Esophagus squamous epithelium (tissue), 5 donors: ENCODE measurements around the gene BRD7. TPM values are rescaled to one million over a fixed set of nuclear protein-coding genes. Genes with fewer than 3 reads are reported as not detected.

Experiments used
- DNase-seq: peaks from one replicate; lab custom pipeline; 2025; lab: John Stamatoyannopoulos, UW
- H3K27ac ChIP-seq, 4 donors: fragments of 200-600 bp; sonication (generic); one replicate each; pipeline ENCODE4 v1.5.1; 2016 to 2019; ENCODE audit warnings: mild to moderate bottlenecking in 1 of 4
- H3K27me3 ChIP-seq, 4 donors: fragments of 200-600 bp; sonication (generic); 1 replicate in 3 of 4; 2 replicates in 1 of 4; pipeline versions ENCODE4 v1.5.1 to v1.6.0; 2017 to 2021; ENCODE audit warnings: antibody characterized with exemption in 1 of 4
- H3K36me3 ChIP-seq, 3 donors: fragments of 200-600 bp; sonication (generic); one replicate each; pipeline ENCODE4 v1.5.1; 2016 to 2019
- H3K4me1 ChIP-seq, 3 donors: fragments of 200-600 bp; sonication (generic); one replicate each; pipeline ENCODE4 v1.5.1; 2017 to 2019
- H3K4me3 ChIP-seq, 4 donors: fragments of 200-600 bp; sonication (generic); 1 replicate in 3 of 4; 2 replicates in 1 of 4; pipeline ENCODE4 v1.5.1; 2016 to 2019; ENCODE audit warnings: mild to moderate bottlenecking in 2 of 4, moderate library complexity in 1 of 4
- H3K9me3 ChIP-seq, 3 donors: fragments of 200-600 bp; sonication (generic); one replicate each; pipeline ENCODE4 v1.5.1; 2016 to 2019
- POLR2A ChIP-seq, 4 donors: fragments of 450-650 bp; IDR thresholded peaks; one replicate each; pipeline ENCODE4 v1.6.1; 2017; ENCODE audit warnings: antibody characterized with exemption in 4 of 4, mild to moderate bottlenecking in 4 of 4, moderate library complexity in 3 of 4
- WGBS, 2 donors: methylation state at CpG; one replicate each; pipeline ENCODE4 v1.1.5; 2018; 5-methylcytosine and 5-hydroxymethylcytosine counted together
- intact Hi-C: fragments of 100-400 bp; cut with DNase I; formaldehyde crosslinking; loops from one replicate; pipeline ENCODE4 v1.15.0; 2022
- total RNA-seq, 4 donors: library from RNA; depleted of rRNA; stranded (reverse); fragments of >200 nt; gene quantifications; one replicate each; pipeline ENCODE4 v1.1.0, GENCODE V29; 2016
- TF ChIP-seq, protein P1 (sequence below), 6 experiments: fragments of 450-650 bp in 4 of 6; fragments of 200-600 bp in 2 of 6; sonication (generic) in 2 of 6; IDR thresholded peaks; one replicate each; pipeline ENCODE4 v1.5.1; 2016 to 2019; ENCODE audit warnings: antibody characterized with exemption in 6 of 6, mild to moderate bottlenecking in 4 of 6, moderate library complexity in 4 of 6
- donor health status: DM: yes; HTN: yes; CAD: no.

Gene BRD7
- total RNA-seq, 4 donors from 2014 or later, result 42.0 to 81.9 (median 51.4) TPM

DNA sequence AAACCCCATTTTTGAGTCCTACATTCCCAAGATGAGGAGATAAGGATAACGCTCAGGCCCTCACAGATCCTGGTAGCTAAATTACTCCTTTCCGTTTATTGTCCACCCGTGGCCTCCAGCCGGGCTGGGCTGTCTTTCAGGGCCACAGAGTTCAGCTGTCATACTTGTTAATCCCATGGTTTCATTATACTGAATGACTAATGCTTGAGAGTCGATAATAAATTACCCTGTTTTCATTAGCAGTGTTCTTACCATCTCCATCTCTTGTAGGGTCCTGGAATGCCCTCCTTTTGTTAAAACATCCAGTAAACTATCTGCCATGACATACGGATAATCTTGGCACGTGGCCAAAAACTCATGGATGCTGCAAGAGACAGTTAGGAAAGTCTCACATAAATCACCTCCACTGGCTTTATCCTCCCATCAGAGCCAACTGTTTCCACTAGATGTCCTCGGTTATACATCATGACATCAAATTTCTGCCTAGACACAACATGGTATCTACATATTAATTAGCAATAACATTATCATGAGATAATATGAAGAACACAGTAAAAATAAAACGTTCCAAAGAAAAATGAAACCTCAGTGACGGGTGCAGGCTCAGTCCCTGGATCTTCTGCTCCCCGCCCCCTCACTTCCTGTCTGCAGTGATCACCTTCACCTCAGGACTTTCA, 45.3 kb downstream of the BRD7 start:
- Histone ChIP-seq H3K4me3 (no peak overlapping the region), H3K4me1 (peaks cover 0 to 17% (median 5%) of the 10 kb centered on the region in 3 donors), H3K27ac (peak overlapping the region in 3 of 4 donors; percentile 35 to 51 (median 38)), H3K9me3 (no peaks in the 10 kb centered on the region), H3K27me3 (no peaks in the 10 kb centered on the region), H3K36me3 (peaks cover 3 to 97% (median 28%) of the 10 kb centered on the region in 3 donors)
- WGBS, 2 donors, result 45 to 55% methylated on average over 11 of the region's 11 CpGs
- DNase-seq, result no peak
- TF ChIP-seq, protein P1, sequence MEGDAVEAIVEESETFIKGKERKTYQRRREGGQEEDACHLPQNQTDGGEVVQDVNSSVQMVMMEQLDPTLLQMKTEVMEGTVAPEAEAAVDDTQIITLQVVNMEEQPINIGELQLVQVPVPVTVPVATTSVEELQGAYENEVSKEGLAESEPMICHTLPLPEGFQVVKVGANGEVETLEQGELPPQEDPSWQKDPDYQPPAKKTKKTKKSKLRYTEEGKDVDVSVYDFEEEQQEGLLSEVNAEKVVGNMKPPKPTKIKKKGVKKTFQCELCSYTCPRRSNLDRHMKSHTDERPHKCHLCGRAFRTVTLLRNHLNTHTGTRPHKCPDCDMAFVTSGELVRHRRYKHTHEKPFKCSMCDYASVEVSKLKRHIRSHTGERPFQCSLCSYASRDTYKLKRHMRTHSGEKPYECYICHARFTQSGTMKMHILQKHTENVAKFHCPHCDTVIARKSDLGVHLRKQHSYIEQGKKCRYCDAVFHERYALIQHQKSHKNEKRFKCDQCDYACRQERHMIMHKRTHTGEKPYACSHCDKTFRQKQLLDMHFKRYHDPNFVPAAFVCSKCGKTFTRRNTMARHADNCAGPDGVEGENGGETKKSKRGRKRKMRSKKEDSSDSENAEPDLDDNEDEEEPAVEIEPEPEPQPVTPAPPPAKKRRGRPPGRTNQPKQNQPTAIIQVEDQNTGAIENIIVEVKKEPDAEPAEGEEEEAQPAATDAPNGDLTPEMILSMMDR (IDR thresholded peaks at IDR 0.05), result peak in 2 of 6 experiments; percentile 8 to 36
- TF ChIP-seq POLR2A (IDR thresholded peaks at IDR 0.05), result no peak
- intact Hi-C loops, result no loop called here

DNA sequence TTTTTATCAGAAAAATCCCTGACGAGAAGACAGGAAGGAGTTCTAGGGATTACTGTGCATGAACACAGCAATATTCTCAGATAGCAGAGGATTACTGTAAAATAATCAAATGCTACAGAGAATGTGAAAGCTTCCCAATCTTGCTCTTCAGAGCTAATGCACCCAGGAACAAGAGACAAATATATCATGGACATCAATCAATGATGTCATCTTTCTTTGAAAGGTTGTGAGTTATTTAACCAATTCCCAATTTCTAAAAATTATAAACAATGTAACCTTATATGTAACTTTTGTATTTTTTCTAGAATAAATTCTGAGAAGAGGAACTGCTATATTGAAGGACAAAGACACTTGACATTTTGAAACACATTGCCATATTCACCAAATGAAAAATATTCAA, 46.5 kb downstream of the BRD7 start:
- intact Hi-C loops, result no loop called here
- no peaks in the 10 kb centered on the region for H3K27me3 ChIP-seq
- TF ChIP-seq, protein P1 (IDR thresholded peaks at IDR 0.05), result no peak
- 74 to 85% methylated on average over 1 of the region's 1 CpG for WGBS, 2 donors
- no peak overlapping the region for H3K4me3 ChIP-seq
- H3K9me3 ChIP-seq, result no peaks in the 10 kb centered on the region
- peaks cover 0 to 17% (median 5%) of the 10 kb centered on the region in 3 donors for H3K4me1 ChIP-seq
- peaks cover 3 to 99% (median 28%) of the 10 kb centered on the region in 3 donors for H3K36me3 ChIP-seq
- DNase-seq, result no peak
- no peak overlapping the region for H3K27ac ChIP-seq

DNA sequence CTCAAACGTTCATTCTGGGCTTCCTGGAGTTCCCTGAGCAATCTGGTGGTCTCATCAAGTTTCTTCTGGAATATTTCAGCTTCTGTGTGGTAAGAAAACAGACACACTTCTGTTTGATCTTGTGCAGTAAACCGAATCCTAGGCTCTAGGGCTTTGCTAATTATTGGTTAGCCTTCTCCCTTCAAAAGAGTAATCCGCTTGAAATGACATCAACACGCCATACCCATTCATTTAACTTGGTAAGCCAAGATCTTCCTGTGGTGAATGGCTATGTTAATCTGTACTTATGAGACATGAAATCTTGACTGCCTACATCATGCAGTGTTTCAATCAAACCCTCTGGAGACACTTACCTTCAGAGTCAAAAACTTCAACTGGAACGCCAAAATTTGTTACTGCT, 48.5 kb downstream of the BRD7 start:
- TF ChIP-seq, protein P1 (IDR thresholded peaks at IDR 0.05), result no peak
- TF ChIP-seq POLR2A (IDR thresholded peaks at IDR 0.05), result no peak
- Histone ChIP-seq H3K4me1 (peaks cover 0 to 17% (median 5%) of the 10 kb centered on the region in 3 donors), H3K27me3 (no peaks in the 10 kb centered on the region), H3K4me3 (no peak overlapping the region), H3K36me3 (peaks cover 4 to 100% (median 37%) of the 10 kb centered on the region in 3 donors), H3K9me3 (no peaks in the 10 kb centered on the region), H3K27ac (no peak overlapping the region)
- intact Hi-C loops, result no loop called here
- DNase-seq, result no peak
- WGBS, 2 donors, result 88 to 89% methylated on average over 5 of the region's 5 CpGs

DNA sequence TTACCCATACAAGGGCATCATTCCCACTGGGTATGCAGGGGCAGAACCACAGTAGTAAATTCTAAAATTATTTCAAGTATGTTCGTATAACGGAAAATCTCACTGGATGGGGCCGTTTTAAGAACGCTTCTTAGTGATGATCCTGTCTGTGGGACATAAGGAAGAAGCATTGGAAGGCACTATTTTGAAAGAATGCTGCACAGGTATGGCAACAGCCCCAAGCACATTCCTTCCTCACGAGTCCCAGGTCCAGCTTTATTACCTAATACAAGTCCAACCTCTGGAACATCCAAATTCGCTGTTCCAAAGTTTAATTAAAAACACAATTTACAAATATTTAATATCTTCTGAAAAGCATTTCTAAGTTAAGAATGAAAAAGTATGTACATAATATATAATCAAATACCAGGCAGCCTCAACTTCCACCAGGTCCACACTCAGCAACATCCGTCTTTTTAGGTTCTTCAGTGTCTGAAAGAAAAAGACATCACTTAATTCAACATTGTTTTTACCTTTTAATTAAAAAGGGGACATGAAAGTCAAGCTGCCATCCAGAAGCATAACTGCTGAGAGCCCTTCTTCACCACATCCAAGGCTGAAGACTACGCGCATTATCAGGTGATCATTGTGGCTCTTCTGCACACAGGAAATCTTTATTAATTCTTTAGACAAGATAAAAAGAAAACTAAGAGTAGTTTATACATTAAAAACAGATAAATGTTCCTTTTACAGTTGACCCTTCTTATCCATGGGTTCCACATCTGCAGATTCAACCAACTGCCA, 49.8 kb downstream of the BRD7 start:
- Histone ChIP-seq H3K36me3 (peaks cover 6 to 100% (median 34%) of the 10 kb centered on the region in 3 donors), H3K4me3 (no peak overlapping the region), H3K27ac (no peak overlapping the region), H3K4me1 (peaks cover 0 to 14% (median 5%) of the 10 kb centered on the region in 3 donors), H3K27me3 (no peaks in the 10 kb centered on the region), H3K9me3 (no peaks in the 10 kb centered on the region)
- intact Hi-C loops, result no loop called here
- 76 to 84% methylated on average over 9 of the region's 9 CpGs for WGBS, 2 donors
- no peak for DNase-seq
- TF ChIP-seq, protein P1 (IDR thresholded peaks at IDR 0.05), result no peak
- no peak for TF ChIP-seq POLR2A (IDR thresholded peaks at IDR 0.05)
